GM18861 (cell line): ENCODE results near the gene ALOX5.
"Not testable (repeated sequence)": the region's sequence is repeated elsewhere in the genome, so short reads cannot be mapped to it uniquely, and the experiment has no call there.

ENCODE experiments used
- ATAC-seq: cut with Tn5 transposase; IDR thresholded peaks from one replicate; pipeline ENCODE4 v1.9.1; 2021; ENCODE audit not compliant: unreplicated experiment

Gene ALOX5

GRCh38 chr10:45373576-45374349, at the start of gene ALOX5:
TSS of gene ALOX5 (plus strand) at chr10:45374216. CDS start at chr10:45374280, 64 bp downstream.
- ATAC-seq, result peak; percentile 32

GRCh38 chr10:45325116-45325515, 48.9 kb upstream of the ALOX5 start:
- no peak for ATAC-seq

- ATAC-seq, result not testable (repeated sequence)
Measured at GRCh38 chr10:45326864-45327263, 47.2 kb upstream of the ALOX5 start.

- not testable (repeated sequence) for ATAC-seq
Measured at GRCh38 chr10:45331824-45332223, 42.2 kb upstream of the ALOX5 start.

GRCh38 chr10:45339894-45340293, 34.1 kb upstream of the ALOX5 start:
- no peak for ATAC-seq

- ATAC-seq, result not testable (repeated sequence)
Measured at GRCh38 chr10:45340420-45340819, 33.6 kb upstream of the ALOX5 start.

- ATAC-seq, result not testable (repeated sequence)
Measured at GRCh38 chr10:45346652-45347335, 27.2 kb upstream of the ALOX5 start.

- ATAC-seq, result not testable (repeated sequence)
Measured at GRCh38 chr10:45347464-45347863, 26.6 kb upstream of the ALOX5 start.

- not testable (repeated sequence) for ATAC-seq
Measured at GRCh38 chr10:45348196-45348765, 25.7 kb upstream of the ALOX5 start.

- ATAC-seq, result peak; percentile 56
Measured at GRCh38 chr10:45353186-45353585, 20.8 kb upstream of the ALOX5 start.

- no peak for ATAC-seq
Measured at GRCh38 chr10:45354261-45354660, 19.8 kb upstream of the ALOX5 start.

- no peak for ATAC-seq
Measured at GRCh38 chr10:45355494-45355893, 18.5 kb upstream of the ALOX5 start.

GRCh38 chr10:45358961-45359360, 15.1 kb upstream of the ALOX5 start:
- ATAC-seq, result not testable (repeated sequence)

- not testable (repeated sequence) for ATAC-seq
Measured at GRCh38 chr10:45361983-45362799, 11.8 kb upstream of the ALOX5 start.

- not testable (repeated sequence) for ATAC-seq
Measured at GRCh38 chr10:45367643-45368042, 6.4 kb upstream of the ALOX5 start.

- no peak for ATAC-seq
Measured at GRCh38 chr10:45368181-45368580, 5.8 kb upstream of the ALOX5 start.

- ATAC-seq, result no peak
Measured at GRCh38 chr10:45370202-45370955, 3.6 kb upstream of the ALOX5 start.

- no peak for ATAC-seq
Measured at GRCh38 chr10:45371560-45371959, 2.5 kb upstream of the ALOX5 start.

GRCh38 chr10:45372251-45372951, 1.6 kb upstream of the ALOX5 start:
- ATAC-seq, result no peak
